PC-3 (cell line): ENCODE measurements around the gene MEGF6.

ENCODE experiments used
- CTCF ChIP-seq: fragments of 300-600 bp; sonication (generic); conservative IDR thresholded peaks from 2 replicates; pipeline ENCODE4 v1.5.1; 2017; ENCODE audit warnings: antibody characterized with exemption, low read depth, mild to moderate bottlenecking, low read length
- EZH2 ChIP-seq: fragments of 300-600 bp; sonication (generic); IDR thresholded peaks from one replicate; pipeline ENCODE4 v1.6.1; 2017; ENCODE audit warnings: antibody characterized with exemption, mild to moderate bottlenecking, low read length; ENCODE audit not compliant: unreplicated experiment

- TF ChIP-seq CTCF (no peak), EZH2 (no peak)
These were observed 154.8 kb downstream of the MEGF6 start for GRCh38 chr1:3456449-3456963.
